HepG2 (cell line): Measurements from ENCODE around the gene LASP1. TPM values are rescaled to one million over a fixed set of nuclear protein-coding genes. Genes with fewer than 3 reads are reported as not detected.

Source experiments
- ATM ChIP-seq: fragments of 450-650 bp; IDR thresholded peaks from 2 replicates; pipeline ENCODE4 v1.7.1; 2017; ENCODE audit warnings: mild to moderate bottlenecking, borderline replicate concordance
- KAT7 ChIP-seq: IDR thresholded peaks from 2 replicates; pipeline ENCODE4 v1.6.1; 2018; ENCODE audit warnings: borderline replicate concordance, missing compliant biosample characterization
- MAF1 ChIP-seq: sonication (generic); formaldehyde crosslinking; IDR thresholded peaks from 2 replicates; pipeline ENCODE4 v1.5.0; 2020; ENCODE audit warnings: missing genetic modification reagents, borderline replicate concordance
- ONECUT2 ChIP-seq: sonication (generic); formaldehyde crosslinking; IDR thresholded peaks from 2 replicates; pipeline ENCODE4 v1.4.0; 2020; ENCODE audit warnings: missing genetic modification reagents
- RBM39 ChIP-seq: fragments of 200-400 bp; formaldehyde crosslinking; IDR thresholded peaks from one replicate; pipeline ENCODE4 v1.6.1; 2018; ENCODE audit warnings: antibody characterized with exemption, mild to moderate bottlenecking, low read depth, low read length; ENCODE audit not compliant: poor library complexity, severe bottlenecking
- SIN3A ChIP-seq: IDR thresholded peaks from 2 replicates; pipeline ENCODE4 v1.6.1; 2011; ENCODE audit warnings: low read depth, mild to moderate bottlenecking, control low read depth, low read length, borderline replicate concordance
- TCF7L2 ChIP-seq: IDR thresholded peaks from 2 replicates; pipeline ENCODE4 v1.6.1; 2011; ENCODE audit warnings: mild to moderate bottlenecking, low read depth, low read length, moderate library complexity
- THAP11 ChIP-seq: IDR thresholded peaks from 2 replicates; pipeline ENCODE4 v1.6.1; 2016; ENCODE audit warnings: missing biosample characterization, missing genetic modification reagents
- TSC22D2 ChIP-seq: sonication (generic); formaldehyde crosslinking; IDR thresholded peaks from 2 replicates; pipeline ENCODE4 v1.5.1; 2020; ENCODE audit warnings: missing genetic modification reagents, mild to moderate bottlenecking, borderline replicate concordance
- U2AF1 ChIP-seq: fragments of 200-400 bp; formaldehyde crosslinking; optimal IDR thresholded peaks from 2 replicates; pipeline ENCODE3; 2017; ENCODE audit warnings: mild to moderate bottlenecking, low read depth, low read length
- ZBTB3 ChIP-seq: sonication (generic); formaldehyde crosslinking; IDR thresholded peaks from 2 replicates; pipeline ENCODE4 v1.4.0; 2020; ENCODE audit warnings: low read depth, mild to moderate bottlenecking, moderate library complexity, missing genetic modification reagents, borderline replicate concordance
- ZNF275 ChIP-seq: sonication (generic); formaldehyde crosslinking; IDR thresholded peaks from 2 replicates; pipeline ENCODE4 v1.8.0; 2022; ENCODE audit warnings: missing genetic modification reagents, mild to moderate bottlenecking, inconsistent platforms, borderline replicate concordance
- ZNF703 ChIP-seq: sonication (generic); formaldehyde crosslinking; IDR thresholded peaks from 2 replicates; pipeline ENCODE4 v1.5.1; 2020; ENCODE audit warnings: missing genetic modification reagents, mild to moderate bottlenecking, moderate library complexity, borderline replicate concordance
- ZNF710 ChIP-seq: sonication (generic); formaldehyde crosslinking; IDR thresholded peaks from 2 replicates; pipeline ENCODE4 v1.5.0; 2020; ENCODE audit warnings: mild to moderate bottlenecking, missing genetic modification reagents, borderline replicate concordance
- ZNF816 ChIP-seq: sonication (generic); formaldehyde crosslinking; IDR thresholded peaks from 2 replicates; pipeline ENCODE4 v1.8.0; 2022; ENCODE audit warnings: missing genetic modification reagents, mild to moderate bottlenecking, borderline replicate concordance
- polyA plus RNA-seq, 8 experiments: library from polyadenylated mRNA; depleted of rRNA in 3 of 8; stranded (reverse) in 7 of 8; unstranded in 1 of 8; fragments of >200 nt; fragmentation: Illumina TruSeq in 4 of 8; extraction: Trizol in 4 of 8; gene quantifications; 2 replicates each; pipeline versions ENCODE4 v1.2.1 to v1.2.3, GENCODE V29; 2011 to 2016; ENCODE audit warnings: low read depth in 4 of 8, missing spikeins in 1 of 8, mixed read lengths in 1 of 8; ENCODE audit not compliant: insufficient read depth in 1 of 8
- total RNA-seq, 5 experiments: library from RNA; depleted of rRNA; stranded (reverse); fragments of >200 nt; fragmentation: Illumina TruSeq; extraction: Trizol; gene quantifications; 2 replicates each; pipeline ENCODE4 v1.2.3, GENCODE V29; 2016; ENCODE audit warnings: low read depth in 1 of 5
- TF ChIP-seq, protein P1 (sequence below): sonication (generic); formaldehyde crosslinking; conservative IDR thresholded peaks from 2 replicates; pipeline ENCODE4 v1.8.1; 2023; ENCODE audit warnings: missing genetic modification reagents
- TF ChIP-seq, protein P2 (sequence below): sonication (generic); formaldehyde crosslinking; IDR thresholded peaks from 2 replicates; pipeline ENCODE4 v1.4.0; 2020; ENCODE audit warnings: missing genetic modification reagents, mild to moderate bottlenecking, borderline replicate concordance

Gene LASP1
- total and polyA plus RNA-seq, 2 of the 13 experiments (the other 11 are each of a cell fraction or from before 2014, with no cell fraction given): 70.1 to 97.0 TPM

DNA sequence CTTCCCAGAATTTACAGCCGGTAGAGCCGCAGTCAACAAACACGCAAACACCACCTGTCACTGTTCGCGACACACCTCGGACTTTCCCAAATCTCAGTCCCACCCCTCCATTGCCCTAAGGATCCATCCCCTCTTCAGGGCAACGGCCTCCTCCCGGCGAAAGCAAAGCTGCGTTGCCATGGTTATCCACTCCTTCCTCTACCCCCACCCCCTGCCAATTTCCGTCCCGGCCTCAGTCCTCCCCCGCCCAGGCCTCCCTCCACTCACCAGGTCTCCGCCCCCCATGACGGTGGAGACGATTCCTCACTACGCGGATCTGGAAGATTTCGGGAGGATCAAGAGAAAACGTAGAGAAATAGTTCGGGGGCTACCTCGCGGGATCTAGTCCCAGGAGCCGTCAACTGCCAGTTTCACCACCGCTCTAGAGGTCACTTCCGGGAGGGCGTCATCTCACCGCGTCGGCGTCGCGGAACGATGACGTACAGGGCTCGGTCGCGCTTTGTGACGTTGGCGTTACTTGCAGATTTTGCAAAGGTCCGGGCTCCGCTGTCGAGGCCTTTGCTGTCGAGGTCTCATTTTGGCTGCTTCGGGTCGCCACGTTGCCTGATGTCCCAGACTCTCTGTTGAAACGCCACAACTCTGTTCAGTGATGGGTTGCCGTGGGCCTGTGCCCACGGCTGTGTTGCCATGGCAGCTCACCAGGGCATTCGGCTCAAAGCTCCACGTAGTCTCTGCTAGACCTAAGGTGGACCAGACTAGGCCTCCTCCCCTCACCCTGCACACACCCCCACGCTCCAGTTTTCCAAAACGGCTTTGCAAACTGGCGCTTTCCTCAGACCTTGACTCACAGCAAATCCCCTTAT lies 44.7 kb upstream of the LASP1 start, which contains the start of gene CWC25 (continued):
- 0 out of 2 replicates have a peak, but pooled peaks have one; percentile 49 for TF ChIP-seq ZNF275 (CRISPR knock-in tag)
- 0 out of 2 replicates have a peak, but pooled peaks have one; percentile 75 for TF ChIP-seq MAF1 (CRISPR knock-in tag)
- peak; percentile 96 for TF ChIP-seq SIN3A
- TF ChIP-seq THAP11 (CRISPR knock-in tag): peak; percentile 97
- no peak for TF ChIP-seq TCF7L2
- TF ChIP-seq ZNF703: peak; percentile 89
- TF ChIP-seq RBM39: peak; percentile 88
- TF ChIP-seq, protein P1, sequence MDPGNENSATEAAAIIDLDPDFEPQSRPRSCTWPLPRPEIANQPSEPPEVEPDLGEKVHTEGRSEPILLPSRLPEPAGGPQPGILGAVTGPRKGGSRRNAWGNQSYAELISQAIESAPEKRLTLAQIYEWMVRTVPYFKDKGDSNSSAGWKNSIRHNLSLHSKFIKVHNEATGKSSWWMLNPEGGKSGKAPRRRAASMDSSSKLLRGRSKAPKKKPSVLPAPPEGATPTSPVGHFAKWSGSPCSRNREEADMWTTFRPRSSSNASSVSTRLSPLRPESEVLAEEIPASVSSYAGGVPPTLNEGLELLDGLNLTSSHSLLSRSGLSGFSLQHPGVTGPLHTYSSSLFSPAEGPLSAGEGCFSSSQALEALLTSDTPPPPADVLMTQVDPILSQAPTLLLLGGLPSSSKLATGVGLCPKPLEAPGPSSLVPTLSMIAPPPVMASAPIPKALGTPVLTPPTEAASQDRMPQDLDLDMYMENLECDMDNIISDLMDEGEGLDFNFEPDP: no peak
- TF ChIP-seq TSC22D2 (CRISPR knock-in tag): peak; percentile 98
- TF ChIP-seq U2AF1: peak; percentile 54
- TF ChIP-seq ZNF816 (CRISPR knock-in tag): peak; percentile 92
- TF ChIP-seq, protein P2, sequence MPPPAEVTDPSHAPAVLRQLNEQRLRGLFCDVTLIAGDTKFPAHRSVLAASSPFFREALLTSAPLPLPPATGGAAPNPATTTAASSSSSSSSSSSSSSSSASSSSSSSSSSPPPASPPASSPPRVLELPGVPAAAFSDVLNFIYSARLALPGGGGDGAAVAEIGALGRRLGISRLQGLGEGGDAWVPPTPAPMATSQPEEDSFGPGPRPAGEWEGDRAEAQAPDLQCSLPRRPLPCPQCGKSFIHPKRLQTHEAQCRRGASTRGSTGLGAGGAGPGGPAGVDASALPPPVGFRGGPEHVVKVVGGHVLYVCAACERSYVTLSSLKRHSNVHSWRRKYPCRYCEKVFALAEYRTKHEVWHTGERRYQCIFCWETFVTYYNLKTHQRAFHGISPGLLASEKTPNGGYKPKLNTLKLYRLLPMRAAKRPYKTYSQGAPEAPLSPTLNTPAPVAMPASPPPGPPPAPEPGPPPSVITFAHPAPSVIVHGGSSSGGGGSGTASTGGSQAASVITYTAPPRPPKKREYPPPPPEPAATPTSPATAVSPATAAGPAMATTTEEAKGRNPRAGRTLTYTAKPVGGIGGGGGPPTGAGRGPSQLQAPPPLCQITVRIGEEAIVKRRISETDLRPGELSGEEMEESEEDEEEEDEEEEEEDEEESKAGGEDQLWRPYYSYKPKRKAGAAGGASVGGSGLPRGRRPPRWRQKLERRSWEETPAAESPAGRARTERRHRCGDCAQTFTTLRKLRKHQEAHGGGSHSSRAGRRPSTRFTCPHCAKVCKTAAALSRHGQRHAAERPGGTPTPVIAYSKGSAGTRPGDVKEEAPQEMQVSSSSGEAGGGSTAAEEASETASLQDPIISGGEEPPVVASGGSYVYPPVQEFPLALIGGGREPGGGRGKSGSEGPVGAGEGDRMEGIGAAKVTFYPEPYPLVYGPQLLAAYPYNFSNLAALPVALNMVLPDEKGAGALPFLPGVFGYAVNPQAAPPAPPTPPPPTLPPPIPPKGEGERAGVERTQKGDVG: peak; percentile 75; the same call in 1 of the 2 replicates
- TF ChIP-seq KAT7 (CRISPR knock-in tag): peak; percentile 93
- peak; percentile 95; the same call in 1 of the 2 replicates for TF ChIP-seq ATM
- TF ChIP-seq ONECUT2 (CRISPR knock-in tag): no peak
- TF ChIP-seq ZNF710 (CRISPR knock-in tag): peak; percentile 97
- peak; percentile 98 for TF ChIP-seq ZBTB3 (CRISPR knock-in tag)
